ENCODE data around the gene SP110.
"Not testable (repeated sequence)": the region's sequence is repeated elsewhere in the genome, so short reads cannot be mapped to it uniquely, and the experiment has no call there.

The SP110 gene

GRCh38 chr2:230119827-230120226 lies 100.0 kb downstream of the SP110 start:
- DNase-seq, result not testable (repeated sequence)
